GM13976 (cell line): ENCODE measurements around the gene SPAG16.

Experiments
- DNase-seq: peaks from one replicate; pipeline ENCODE4 v3.0.0; 2012; ENCODE audit warnings: low spot score
- CTCF ChIP-seq: IDR thresholded peaks from 2 replicates; pipeline ENCODE4 v1.5.1; 2012; ENCODE audit warnings: borderline replicate concordance, mild to moderate bottlenecking; ENCODE audit not compliant: insufficient read depth; ENCODE audit errors: extremely low read depth, missing control alignments, control extremely low read depth
- in situ Hi-C: fragments of 300-500 bp; cut with MboI; formaldehyde crosslinking; loops from one replicate; pipeline ENCODE4 v1.12.0; 2022; ENCODE audit warnings: low sequenced_read_pairs, mixed read lengths, inconsistent platforms; ENCODE audit not compliant: unreplicated experiment

SPAG16 gene

GRCh38 chr2:213787869-213788268 lies 503.6 kb downstream of the SPAG16 start:
- in situ Hi-C loops, result no loop called here
- TF ChIP-seq CTCF, result no peak
- DNase-seq, result no peak

GRCh38 chr2:213789940-213790339 lies 505.7 kb downstream of the SPAG16 start:
- in situ Hi-C loops, result no loop called here
- DNase-seq, result no peak
- no peak for TF ChIP-seq CTCF

GRCh38 chr2:213792045-213792444 lies 507.8 kb downstream of the SPAG16 start:
- in situ Hi-C loops, result no loop called here
- DNase-seq, result no peak
- TF ChIP-seq CTCF, result no peak

GRCh38 chr2:213806125-213806726 lies 522.0 kb downstream of the SPAG16 start:
- in situ Hi-C loops, result no loop called here
- peak; percentile 14 for DNase-seq
- no peak for TF ChIP-seq CTCF

GRCh38 chr2:213816583-213816982 lies 532.3 kb downstream of the SPAG16 start:
- no peak for TF ChIP-seq CTCF
- in situ Hi-C loops, result no loop called here
- no peak for DNase-seq

GRCh38 chr2:213818436-213818835 lies 534.2 kb downstream of the SPAG16 start:
- no peak for TF ChIP-seq CTCF
- no peak for DNase-seq
- in situ Hi-C loops, result no loop called here
